Hematopoietic multipotent progenitor cell treated with erythropoietin and hydrocortisone succinate and interleukin-3 and kit ligand, for 15 days (in vitro differentiated cells): ENCODE measurements around the gene GRID1.

Experiments used
- DNase-seq: peaks from one replicate; pipeline ENCODE4 v3.0.0-alpha.2; 2015; ENCODE audit warnings: low spot score

The GRID1 gene

GRCh38 chr10:86165666-86166065, 200.9 kb downstream of the GRID1 start:
- no peak for DNase-seq

- no peak for DNase-seq
Observed at GRCh38 chr10:86164960-86165630, 201.5 kb downstream of the GRID1 start.

GRCh38 chr10:86164174-86164774, 202.3 kb downstream of the GRID1 start:
- DNase-seq: no peak

- DNase-seq: no peak
Observed at GRCh38 chr10:86163522-86164173, 202.9 kb downstream of the GRID1 start.

- no peak for DNase-seq
Observed at GRCh38 chr10:86162696-86163400, 203.7 kb downstream of the GRID1 start.

- DNase-seq: no peak
Observed at GRCh38 chr10:86162036-86162435, 204.6 kb downstream of the GRID1 start.

- DNase-seq: no peak
Observed at GRCh38 chr10:86160890-86161585, 205.6 kb downstream of the GRID1 start.

GRCh38 chr10:86159797-86160196, 206.8 kb downstream of the GRID1 start:
- DNase-seq: no peak

GRCh38 chr10:86155054-86155921, 211.3 kb downstream of the GRID1 start:
- no peak for DNase-seq

GRCh38 chr10:86153751-86154150, 212.8 kb downstream of the GRID1 start:
- DNase-seq: no peak

GRCh38 chr10:86152911-86153310, 213.7 kb downstream of the GRID1 start:
- DNase-seq: no peak

- DNase-seq: no peak
Observed at GRCh38 chr10:86152354-86152753, 214.2 kb downstream of the GRID1 start.

GRCh38 chr10:86151613-86152012, 215.0 kb downstream of the GRID1 start:
- DNase-seq: no peak

- DNase-seq: no peak
Observed at GRCh38 chr10:86149257-86149656, 217.3 kb downstream of the GRID1 start.

GRCh38 chr10:86148117-86148516, 218.5 kb downstream of the GRID1 start:
- no peak for DNase-seq

- DNase-seq: no peak
Observed at GRCh38 chr10:86144301-86144700, 222.3 kb downstream of the GRID1 start.

GRCh38 chr10:86141896-86142295, 224.7 kb downstream of the GRID1 start:
- DNase-seq: no peak

- peak; percentile 17 for DNase-seq
Observed at GRCh38 chr10:86139066-86139657, 227.4 kb downstream of the GRID1 start.

GRCh38 chr10:86138551-86139065, 228.0 kb downstream of the GRID1 start:
- DNase-seq: no peak

GRCh38 chr10:86137561-86137960, 229.0 kb downstream of the GRID1 start:
- DNase-seq: no peak

- no peak for DNase-seq
Observed at GRCh38 chr10:86136934-86137333, 229.7 kb downstream of the GRID1 start.
